A673 (cell line): ENCODE data around the gene STMN3. TPM values are rescaled to one million over a fixed set of nuclear protein-coding genes. Genes with fewer than 3 reads are reported as not detected.
"Not testable (repeated sequence)": the region's sequence is repeated elsewhere in the genome, so short reads cannot be mapped to it uniquely, and the experiment has no call there.

Experiments
- BruUV-seq: library from RNA; stranded (reverse); fragments of 400-500 nt; replicated peaks from 2 replicates; lab custom pipeline; 2021; lab: Mats Ljungman, UMichigan
- CTCF ChIA-PET: fragments of 300-600 bp; sonication (Branson Sonifier 250); formaldehyde crosslinking; loops from one replicate; lab custom pipeline; 2022; ENCODE audit warnings: antibody characterized with exemption; lab: Charles Lee
- POLR2A ChIA-PET: fragments of 300-600 bp; sonication (Branson Sonifier 250); formaldehyde crosslinking; loops from one replicate; lab custom pipeline; 2022; ENCODE audit warnings: antibody characterized with exemption; ENCODE audit not compliant: low non-redundant PET; lab: Charles Lee
- DNase-seq: peaks from one replicate; pipeline ENCODE4 v3.0.0-alpha.2; 2015; ENCODE audit warnings: low spot score
- H3K27ac ChIP-seq: fragments of 200-600 bp; sonication (generic); 2 replicates; pipeline ENCODE4 v1.5.1; 2016; ENCODE audit warnings: mixed run types, low read depth, mild to moderate bottlenecking, mixed read lengths, antibody characterized with exemption, low read length; ENCODE audit not compliant: poor library complexity, severe bottlenecking
- H3K27me3 ChIP-seq: fragments of 200-600 bp; sonication (generic); replicated peaks from 2 replicates; pipeline ENCODE4 v1.6.1; 2017; ENCODE audit warnings: mixed run types, low read depth, mild to moderate bottlenecking, mixed read lengths, antibody characterized with exemption, low read length; ENCODE audit not compliant: insufficient read depth, poor library complexity
- H3K36me3 ChIP-seq: fragments of 200-600 bp; sonication (generic); 2 replicates; pipeline ENCODE4 v1.6.1; 2016; ENCODE audit warnings: mixed run types, mild to moderate bottlenecking, mixed read lengths, antibody characterized with exemption, low read length; ENCODE audit not compliant: insufficient read depth, poor library complexity, severe bottlenecking
- H3K4me1 ChIP-seq: fragments of 200-600 bp; sonication (generic); 2 replicates; pipeline ENCODE4 v1.6.1; 2017; ENCODE audit warnings: mixed run types, mild to moderate bottlenecking, mixed read lengths, antibody characterized with exemption, low read length; ENCODE audit not compliant: insufficient read depth, poor library complexity, severe bottlenecking
- H3K4me3 ChIP-seq: fragments of 200-600 bp; sonication (generic); 2 replicates; pipeline ENCODE4 v1.5.1; 2016; ENCODE audit warnings: low read depth, mixed run types, mild to moderate bottlenecking, mixed read lengths, low read length; ENCODE audit not compliant: poor library complexity, severe bottlenecking
- H3K9me3 ChIP-seq: fragments of 200-600 bp; sonication (generic); 2 replicates; pipeline ENCODE4 v1.6.1; 2016; ENCODE audit warnings: mixed run types, low read depth, mild to moderate bottlenecking, mixed read lengths, antibody characterized with exemption, low read length; ENCODE audit not compliant: poor library complexity, severe bottlenecking
- CTCF ChIP-seq: fragments of 300-800, 200-600 bp; sonication (generic); conservative IDR thresholded peaks from 2 replicates; pipeline ENCODE4 v1.5.1; 2017; ENCODE audit warnings: low read depth, mild to moderate bottlenecking, antibody characterized with exemption, low read length, moderate library complexity, mixed read lengths
- EZH2 ChIP-seq: fragments of 200-600 bp; sonication (generic); IDR thresholded peaks from 2 replicates; pipeline ENCODE4 v1.6.1; 2017; ENCODE audit warnings: borderline replicate concordance, low read depth, mild to moderate bottlenecking, mixed read lengths, antibody characterized with exemption, low read length; ENCODE audit not compliant: poor library complexity, severe bottlenecking
- intact Hi-C: fragments of 100-400 bp; cut with micrococcal nuclease; formaldehyde crosslinking; loops from one replicate; pipeline ENCODE4 v1.10.0; 2022; ENCODE audit not compliant: unreplicated experiment
- total RNA-seq: library from RNA; stranded (reverse); gene quantifications from 2 replicates; pipeline ENCODE4 v1.2.3, GENCODE V29; 2021

STMN3 gene
- total RNA-seq, 1 experiment from 2014 or later = 115 TPM

GRCh38 chr20:63653974-63654668 is 897 bp upstream of the STMN3 start:
- TF ChIP-seq CTCF = no peak
- no peak for TF ChIP-seq EZH2
- no peaks in the 10 kb centered on the region for H3K9me3 ChIP-seq
- BruUV-seq = no TSS peak
- H3K27me3 ChIP-seq = no peaks in the 10 kb centered on the region
- H3K36me3 ChIP-seq = no peaks in the 10 kb centered on the region
- intact Hi-C loops = no loop called here
- no peak for DNase-seq
- POLR2A ChIA-PET = interaction anchor here (0.6 kb wide), 1 partner anchor 69 kb away, joined by 4 read pairs; no protein-coding TSS in a partner anchor
- H3K4me1 ChIP-seq = peaks cover 29% of the 10 kb centered on the region
- CTCF ChIA-PET = no interaction called here
- peak overlapping the region; percentile 95 for H3K4me3 ChIP-seq
- peak overlapping the region; percentile 76 for H3K27ac ChIP-seq

- Histone ChIP-seq H3K36me3 (no peaks in the 10 kb centered on the region), H3K27ac (peak overlapping the region; percentile 88), H3K9me3 (no peaks in the 10 kb centered on the region), H3K27me3 (no peaks in the 10 kb centered on the region), H3K4me3 (peak overlapping the region; percentile 95), H3K4me1 (peaks cover 25% of the 10 kb centered on the region)
- TF ChIP-seq EZH2 = no peak
- TF ChIP-seq CTCF = peak; percentile 43
- DNase-seq = peak; percentile 65
- ChIA-PET CTCF (interaction anchor here (0.6 kb wide), 1 partner anchor 680 kb away, joined by 5 read pairs; no protein-coding TSS in a partner anchor), POLR2A (no interaction called here)
- BruUV-seq = no TSS peak
- intact Hi-C loops = no loop called here
Measured at GRCh38 chr20:63652192-63652980, 838 bp downstream of the STMN3 start.

- no peak for TF ChIP-seq CTCF
- Histone ChIP-seq H3K9me3 (no peaks in the 10 kb centered on the region), H3K4me1 (peaks cover 22% of the 10 kb centered on the region), H3K27me3 (no peaks in the 10 kb centered on the region), H3K36me3 (no peaks in the 10 kb centered on the region), H3K4me3 (peak overlapping the region; percentile 95), H3K27ac (peak overlapping the region; percentile 88)
- ChIA-PET POLR2A (no interaction called here), CTCF (interaction anchor here (0.6 kb wide), 1 partner anchor 679 kb away, joined by 5 read pairs; no protein-coding TSS in a partner anchor)
- no TSS peak for BruUV-seq
- intact Hi-C loops = no loop called here
- no peak for DNase-seq
Measured at GRCh38 chr20:63651942-63652191, 1.4 kb downstream of the STMN3 start.

GRCh38 chr20:63650486-63650885 is 2.7 kb downstream of the STMN3 start:
- H3K36me3 ChIP-seq, H3K9me3 ChIP-seq, H3K4me3 ChIP-seq, H3K27me3 ChIP-seq, DNase-seq, BruUV-seq, intact Hi-C loops, H3K27ac ChIP-seq, POLR2A ChIA-PET, CTCF ChIA-PET: not testable (repeated sequence)
- H3K4me1 ChIP-seq = peaks cover 19% of the 10 kb centered on the region
